GM21576 (cell line): ENCODE measurements around the gene COL16A1.
A peak's percentile ranks its signal among the peaks of the same experiment; 100 is the strongest.

Experiments used
- ATAC-seq: cut with Tn5 transposase; IDR thresholded peaks from one replicate; pipeline ENCODE4 v1.9.1; 2021; ENCODE audit warnings: mild to moderate bottlenecking, moderate library complexity; ENCODE audit not compliant: unreplicated experiment

The COL16A1 gene

DNA sequence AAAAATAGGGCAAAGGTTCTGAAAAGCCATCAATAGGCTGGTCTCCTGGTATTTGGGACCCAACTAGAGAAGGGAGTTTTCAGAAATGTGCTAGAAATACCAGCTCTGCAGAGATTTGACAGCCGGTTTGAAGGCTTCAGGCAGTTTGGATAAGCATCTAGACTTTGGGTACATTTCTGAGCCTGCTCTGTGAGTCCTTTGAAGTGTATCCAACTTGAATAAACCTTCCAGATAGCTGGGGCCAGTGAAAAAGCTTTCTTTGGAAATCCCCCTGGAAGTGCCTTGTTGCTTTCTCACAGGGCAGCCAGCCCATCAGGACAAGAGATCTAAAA is 52.8 kb downstream of the COL16A1 start:
- ATAC-seq, result no peak

DNA sequence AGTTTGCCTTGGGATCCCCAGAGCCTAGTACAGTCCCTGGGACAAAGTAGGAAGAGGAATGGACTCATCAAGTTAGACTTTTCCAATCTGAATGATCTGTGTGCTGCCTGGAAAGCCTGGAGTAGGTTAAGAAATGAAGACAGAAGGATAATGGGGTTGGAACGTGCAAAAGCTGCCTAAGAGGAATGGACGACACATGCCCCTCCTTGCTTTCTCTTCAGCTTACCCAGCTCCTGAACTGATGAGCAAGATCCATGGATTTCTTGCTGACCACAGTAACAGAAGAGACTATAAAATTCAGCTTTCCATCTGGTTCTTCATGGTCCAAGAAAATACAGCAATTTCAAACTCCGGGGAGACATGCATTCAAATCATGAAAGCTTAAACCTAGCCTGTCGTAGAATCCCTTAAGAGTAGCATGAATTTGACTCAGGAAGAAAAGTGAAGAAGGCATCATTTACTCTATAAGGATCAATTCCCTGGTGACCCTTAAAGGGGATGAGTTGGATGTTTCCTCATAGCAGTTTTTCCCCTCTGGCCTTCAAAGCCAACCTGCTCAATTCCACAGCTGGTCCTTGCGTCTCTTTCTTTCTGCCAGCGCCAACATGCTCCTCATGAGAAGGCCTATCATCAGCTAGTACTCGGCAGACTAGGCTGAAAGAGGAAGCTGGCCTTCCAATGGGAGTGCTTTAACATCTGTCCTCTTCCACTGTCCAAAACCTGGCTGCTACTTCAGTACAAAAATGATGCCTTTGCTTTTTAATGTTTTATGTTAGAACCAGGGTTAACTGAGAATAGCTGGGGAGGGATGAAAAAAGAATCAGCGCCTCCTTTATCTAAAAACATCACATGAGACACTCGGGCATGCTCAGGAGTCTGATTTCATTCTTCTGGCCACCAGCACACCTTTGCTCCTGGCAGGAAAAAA is 53.4 kb downstream of the COL16A1 start:
- ATAC-seq, result no peak

DNA sequence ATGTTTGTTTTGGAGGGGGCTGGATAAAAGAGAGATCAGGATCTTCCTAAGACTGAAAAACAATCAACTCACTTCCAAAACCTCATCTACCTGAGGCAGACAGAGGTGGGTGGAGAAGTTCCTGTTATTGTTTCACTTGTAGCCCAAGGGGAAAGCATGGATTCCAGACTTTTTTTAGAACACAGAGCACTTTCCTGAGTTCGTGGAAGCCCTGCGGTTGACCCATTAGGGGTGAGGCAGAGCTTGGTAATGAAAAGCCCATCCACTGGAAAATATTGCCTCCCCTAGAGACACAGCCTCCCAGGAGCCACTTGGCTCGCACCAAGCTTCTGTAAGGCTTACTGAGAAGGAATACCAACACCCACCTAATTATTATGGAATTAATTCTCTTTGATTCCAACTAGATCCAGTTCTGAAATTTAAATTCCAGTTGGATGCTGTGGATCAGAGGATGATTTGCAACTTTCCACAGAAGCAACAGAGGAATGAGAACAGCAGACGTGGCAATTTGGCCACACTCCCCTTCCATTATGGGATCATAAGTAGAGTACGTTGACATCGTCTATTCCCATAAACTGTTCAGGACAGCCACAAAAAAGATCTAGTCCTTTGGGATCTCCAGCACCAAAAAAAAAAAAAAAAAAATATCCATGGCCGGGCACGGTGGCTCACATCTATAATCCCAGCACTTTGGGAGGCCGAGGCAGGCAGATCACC is 55.0 kb downstream of the COL16A1 start:
- no peak for ATAC-seq

DNA sequence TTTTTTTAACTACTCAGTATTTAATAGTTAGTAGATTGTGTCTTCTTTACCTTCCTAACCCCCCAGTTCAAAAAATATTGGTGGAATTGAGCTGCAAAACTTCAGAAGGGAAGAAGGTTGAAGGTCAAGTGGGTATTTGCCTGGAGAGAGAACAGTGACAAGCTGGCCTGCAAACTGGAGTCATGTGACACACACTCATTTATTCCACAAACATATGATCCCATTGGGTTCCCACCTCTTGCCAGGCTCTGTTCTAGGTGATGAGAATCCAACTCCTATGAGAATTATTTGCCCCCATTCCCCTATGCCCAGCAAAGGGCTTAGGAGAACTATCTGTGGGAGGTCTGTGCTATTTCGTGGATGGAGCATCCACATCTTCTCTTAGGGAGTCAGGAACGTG is 55.6 kb downstream of the COL16A1 start:
- ATAC-seq, result no peak

DNA sequence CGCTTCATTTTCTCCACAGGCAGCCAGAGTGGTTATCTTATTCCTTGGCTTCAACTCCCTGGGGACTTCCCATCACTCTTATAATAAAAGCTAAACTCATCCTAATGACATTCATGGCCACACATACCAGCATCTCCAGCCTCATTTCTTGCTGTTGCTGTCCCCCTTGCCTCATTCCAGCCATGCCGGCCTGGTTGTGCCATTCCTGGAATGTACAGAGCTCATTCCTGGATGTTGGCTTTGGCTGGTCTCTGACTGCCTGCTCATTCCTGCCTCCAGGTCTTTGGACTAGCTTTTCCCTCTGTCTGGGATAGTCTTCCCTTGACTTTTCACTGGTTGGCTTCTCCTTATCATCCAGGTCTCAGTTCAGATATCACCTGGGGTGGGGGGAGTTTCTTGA is 56.7 kb downstream of the COL16A1 start:
- no peak for ATAC-seq

DNA sequence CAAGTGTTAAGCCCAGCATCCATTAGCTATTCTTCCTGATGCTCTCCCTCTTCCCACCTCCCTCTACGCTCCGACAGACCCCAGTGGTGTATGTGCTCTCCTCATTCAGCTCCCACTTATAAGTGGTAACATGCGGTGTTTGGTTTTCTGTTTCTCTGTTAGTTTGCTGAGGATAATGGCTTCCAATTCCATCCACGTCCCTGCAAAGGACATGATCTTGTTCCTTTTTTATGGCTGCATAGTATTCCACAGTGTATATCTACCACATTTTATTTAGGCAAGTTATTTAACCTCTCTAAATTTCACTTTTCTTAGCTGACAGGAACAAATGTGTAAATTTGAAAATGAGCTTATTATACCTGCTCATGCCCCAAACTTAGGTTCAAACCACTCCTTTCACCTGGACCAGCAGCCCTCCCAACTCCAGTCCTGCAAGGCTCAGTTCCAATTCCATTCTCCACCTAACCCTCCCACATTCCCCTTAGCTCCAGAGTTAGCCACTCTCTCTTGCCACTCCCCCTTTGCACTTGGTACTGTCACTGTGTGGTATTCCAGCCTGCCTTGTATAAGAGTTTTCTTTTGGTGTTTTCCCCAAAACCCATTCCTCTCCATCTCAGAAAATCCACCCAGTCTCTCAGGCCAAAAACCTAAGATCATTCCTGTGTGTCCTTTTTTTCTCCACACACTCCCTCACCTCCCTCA is 57.4 kb downstream of the COL16A1 start:
- no peak for ATAC-seq

DNA sequence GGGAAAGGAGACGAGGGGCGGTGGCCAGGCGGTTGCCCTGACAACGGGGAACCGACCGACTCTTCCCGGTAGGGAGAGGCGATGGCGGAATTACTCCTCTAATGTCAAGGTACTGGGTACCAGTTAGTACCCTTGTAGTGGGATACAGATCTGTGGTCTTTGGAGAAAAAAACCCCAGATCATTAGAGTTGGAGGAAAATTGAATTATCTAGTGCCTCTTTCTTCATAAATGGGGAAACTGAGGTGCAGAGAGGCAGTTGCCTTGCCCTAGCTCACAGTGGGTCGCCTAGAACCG is 58.6 kb downstream of the COL16A1 start:
- no peak for ATAC-seq

DNA sequence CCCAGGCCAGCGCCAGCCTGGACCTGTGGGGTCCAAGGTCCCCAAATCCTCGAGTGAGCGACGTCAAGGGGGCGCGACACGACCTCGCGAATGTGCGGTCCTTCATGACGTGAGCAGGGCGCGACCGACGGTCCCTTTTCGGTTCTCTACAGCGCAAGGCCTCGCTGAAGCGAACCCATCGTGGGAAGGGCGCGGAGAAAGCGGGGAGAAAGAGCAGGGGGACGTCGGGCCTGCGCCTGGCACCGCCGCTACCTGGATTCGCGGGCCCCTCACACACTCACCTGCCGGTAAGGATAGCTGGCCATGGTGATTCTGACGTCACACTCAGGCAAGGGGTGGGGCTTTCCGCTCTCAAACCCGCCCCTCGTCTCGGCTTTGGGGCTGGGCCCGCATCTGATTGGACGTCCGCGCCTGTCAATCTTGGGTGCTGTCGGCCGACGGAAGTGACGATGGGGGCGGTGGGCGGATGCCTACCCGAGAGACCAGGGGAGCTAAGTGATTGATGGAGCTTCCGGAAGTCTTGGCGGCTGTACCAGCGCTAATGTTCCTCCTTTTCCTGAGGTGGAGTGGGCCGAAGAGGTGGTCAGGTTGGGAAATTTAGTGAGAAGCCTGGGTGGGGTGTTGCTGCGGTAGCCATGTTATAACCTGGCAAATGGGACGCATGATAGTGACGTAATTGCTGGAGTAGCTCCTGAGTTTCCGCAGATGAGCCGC is 59.1 kb downstream of the COL16A1 start, which contains the start of gene PEF1:
PEF1 (minus strand) TSS at position 317 of the 714 bp plus-strand sequence; CDS start at position 305, 12 bp downstream.
- peak; percentile 84 for ATAC-seq

DNA sequence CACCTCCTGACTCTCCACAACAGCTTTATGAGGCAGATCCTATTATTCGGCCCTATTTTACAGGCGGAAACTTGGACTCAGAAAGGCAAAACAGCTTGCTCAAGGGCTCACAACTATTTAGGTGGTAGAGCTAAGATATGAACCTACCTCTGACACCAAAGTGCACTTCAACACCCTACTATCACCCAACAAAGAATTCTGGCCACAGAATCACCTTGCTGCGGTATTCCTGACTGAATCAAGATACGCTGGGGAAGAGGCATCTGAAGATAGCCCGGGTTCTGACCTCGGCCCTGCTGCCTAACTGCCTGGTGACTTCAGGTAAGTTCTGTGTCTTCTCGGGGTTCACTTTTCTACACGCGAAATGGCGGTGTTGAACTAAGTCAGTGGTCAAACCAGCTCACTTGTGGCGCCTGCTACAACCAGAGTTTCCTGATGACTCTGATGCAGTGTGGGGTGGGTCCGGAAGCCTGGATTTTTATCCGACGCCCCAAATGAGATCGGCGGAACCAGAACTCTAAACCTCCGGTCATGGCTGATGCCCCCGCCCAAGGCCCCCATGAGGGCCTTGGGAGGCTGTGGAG is 59.7 kb downstream of the COL16A1 start:
- ATAC-seq, result no peak

- no peak for ATAC-seq
Measured at GRCh38 chr1:31642897-31643296, 60.9 kb downstream of the COL16A1 start.

GRCh38 chr1:31642366-31642765 is 61.5 kb downstream of the COL16A1 start:
- ATAC-seq, result no peak

- ATAC-seq, result no peak
Measured at GRCh38 chr1:31640964-31641363, 62.9 kb downstream of the COL16A1 start.

DNA sequence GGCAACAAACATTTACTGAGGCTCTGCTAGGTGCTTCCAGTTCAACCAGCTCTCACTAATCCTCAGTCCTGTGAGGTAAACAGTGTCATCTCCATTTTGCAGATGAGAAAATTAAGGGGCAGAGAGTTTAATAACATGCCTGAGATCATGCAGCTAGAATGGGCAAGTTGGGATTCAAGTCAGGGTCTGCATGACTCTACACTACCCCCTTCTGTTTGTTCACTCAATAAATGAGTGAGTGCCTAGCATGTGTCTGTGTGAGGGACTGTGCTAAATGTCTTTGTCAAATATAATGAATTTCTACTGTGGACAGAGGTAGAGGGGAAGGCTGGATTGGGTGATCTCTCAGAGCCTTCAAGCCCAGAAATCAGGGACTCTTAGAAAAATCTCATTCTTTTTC is 63.6 kb downstream of the COL16A1 start:
- ATAC-seq, result no peak

DNA sequence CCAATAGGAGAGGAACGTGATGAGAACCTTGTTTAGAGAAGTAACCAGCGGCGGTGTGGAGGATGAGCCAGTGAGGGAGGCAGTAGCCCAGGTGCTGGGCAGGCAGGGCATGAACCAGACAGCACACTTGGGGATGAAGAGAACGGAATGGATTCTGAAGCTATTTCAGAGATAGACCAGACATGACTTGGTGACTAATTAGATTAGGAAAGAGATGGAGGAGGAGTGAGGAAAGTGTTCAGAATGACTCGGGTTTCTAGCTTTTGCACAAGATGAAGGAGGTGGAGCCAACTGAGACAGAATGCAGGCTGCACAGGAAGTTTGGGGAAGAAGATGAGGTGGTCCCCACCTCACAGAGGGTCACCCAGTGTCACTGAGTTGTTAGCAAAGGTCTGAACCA is 64.3 kb downstream of the COL16A1 start:
- ATAC-seq, result no peak

- ATAC-seq, result no peak
Measured at GRCh38 chr1:31637915-31638673, 65.7 kb downstream of the COL16A1 start.

GRCh38 chr1:31633117-31633516 is 70.7 kb downstream of the COL16A1 start:
- no peak for ATAC-seq

GRCh38 chr1:31632649-31633048 is 71.2 kb downstream of the COL16A1 start:
- no peak for ATAC-seq

DNA sequence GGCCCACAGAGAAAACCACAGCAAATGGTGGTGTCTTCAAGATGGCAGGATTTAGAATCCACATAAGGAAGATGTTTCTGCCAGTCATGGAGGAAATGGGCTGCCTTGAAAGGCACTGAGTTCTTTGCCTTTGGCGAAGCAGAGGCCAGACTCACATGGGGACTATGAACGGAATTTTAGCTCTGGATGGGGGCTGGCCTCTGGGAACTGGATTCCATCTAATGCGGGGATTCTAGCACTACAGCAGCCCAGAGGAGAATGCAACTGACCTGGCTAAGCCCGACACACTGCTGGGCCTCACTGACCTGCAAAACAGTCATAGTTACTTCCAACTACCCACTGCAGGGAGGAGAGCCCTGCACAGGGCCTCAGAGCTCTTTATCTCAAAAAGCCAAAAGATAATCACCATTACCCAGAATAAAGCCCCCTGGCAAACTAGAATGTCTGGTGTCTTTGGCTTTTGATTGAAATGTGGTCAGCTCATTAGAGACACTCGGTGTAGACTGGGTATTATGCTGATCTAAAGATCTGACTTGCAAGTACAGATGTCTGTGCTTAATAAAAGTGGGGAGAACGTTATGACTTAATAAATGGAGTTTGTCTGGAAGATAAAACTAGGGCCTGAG is 74.8 kb downstream of the COL16A1 start:
- no peak for ATAC-seq

- no peak for ATAC-seq
Measured at GRCh38 chr1:31627930-31628559, 75.8 kb downstream of the COL16A1 start.
